Tibial nerve (tissue), 4 donors: ENCODE data around the gene FOXK2. TPM values are rescaled to one million over a fixed set of nuclear protein-coding genes. Genes with fewer than 3 reads are reported as not detected.

ENCODE experiments used
- DNase-seq, 2 donors: peaks; one replicate each; pipeline ENCODE4 v3.0.0-alpha.2; 2019; ENCODE audit warnings: low spot score in 2 of 2
- H3K27ac ChIP-seq, 4 donors: fragments of 200-600 bp; sonication (generic) in 3 of 4; one replicate each; pipeline ENCODE4 v1.5.1; 2017 to 2019; ENCODE audit warnings: mild to moderate bottlenecking in 1 of 4
- H3K27me3 ChIP-seq, 2 donors: fragments of 200-600 bp; sonication (generic) in 1 of 2; one replicate each; pipeline versions ENCODE4 v1.5.1 to v1.6.0; 2017 to 2019
- H3K36me3 ChIP-seq, 3 donors: fragments of 200-600 bp; sonication (generic); one replicate each; pipeline ENCODE4 v1.5.1; 2018 to 2019
- H3K4me1 ChIP-seq, 4 donors: fragments of 200-600 bp; sonication (generic) in 3 of 4; one replicate each; pipeline ENCODE4 v1.5.1; 2017 to 2019
- H3K4me3 ChIP-seq, 4 donors: fragments of 200-600 bp; sonication (generic) in 3 of 4; one replicate each; pipeline ENCODE4 v1.5.1; 2017 to 2019; ENCODE audit warnings: mild to moderate bottlenecking in 1 of 4, moderate library complexity in 1 of 4
- H3K9me3 ChIP-seq, 4 donors: fragments of 200-600 bp; sonication (generic) in 3 of 4; one replicate each; pipeline ENCODE4 v1.5.1; 2017 to 2019
- EP300 ChIP-seq, 2 donors: sonication (generic); formaldehyde crosslinking; IDR thresholded peaks; one replicate each; pipeline ENCODE4 v1.6.1; 2017; ENCODE audit warnings: antibody characterized with exemption in 2 of 2, mild to moderate bottlenecking in 1 of 2
- POLR2A ChIP-seq, 2 donors: fragments of 450-650 bp; IDR thresholded peaks; one replicate each; pipeline ENCODE4 v1.6.1; 2017; ENCODE audit warnings: antibody characterized with exemption in 2 of 2, mild to moderate bottlenecking in 2 of 2, moderate library complexity in 2 of 2
- WGBS, 2 donors: methylation state at CpG; one replicate each; pipeline ENCODE4 v1.1.5; 2018; 5-methylcytosine and 5-hydroxymethylcytosine counted together
- total RNA-seq, 4 donors: library from RNA; depleted of rRNA; stranded (reverse); fragments of >200 nt; gene quantifications; one replicate each; pipeline ENCODE4 v1.1.0, GENCODE V29; 2016
- TF ChIP-seq, protein P1 (sequence below), 5 experiments: fragments of 200-600 bp in 3 of 5; fragments of 450-650 bp in 2 of 5; sonication (generic) in 3 of 5; IDR thresholded peaks; one replicate each; pipeline ENCODE4 v1.5.1; 2016 to 2019; ENCODE audit warnings: antibody characterized with exemption in 5 of 5, mild to moderate bottlenecking in 3 of 5, moderate library complexity in 2 of 5

The FOXK2 gene
- total RNA-seq, 4 donors from 2014 or later, result 29.6 to 65.4 (median 33.3) TPM

DNA sequence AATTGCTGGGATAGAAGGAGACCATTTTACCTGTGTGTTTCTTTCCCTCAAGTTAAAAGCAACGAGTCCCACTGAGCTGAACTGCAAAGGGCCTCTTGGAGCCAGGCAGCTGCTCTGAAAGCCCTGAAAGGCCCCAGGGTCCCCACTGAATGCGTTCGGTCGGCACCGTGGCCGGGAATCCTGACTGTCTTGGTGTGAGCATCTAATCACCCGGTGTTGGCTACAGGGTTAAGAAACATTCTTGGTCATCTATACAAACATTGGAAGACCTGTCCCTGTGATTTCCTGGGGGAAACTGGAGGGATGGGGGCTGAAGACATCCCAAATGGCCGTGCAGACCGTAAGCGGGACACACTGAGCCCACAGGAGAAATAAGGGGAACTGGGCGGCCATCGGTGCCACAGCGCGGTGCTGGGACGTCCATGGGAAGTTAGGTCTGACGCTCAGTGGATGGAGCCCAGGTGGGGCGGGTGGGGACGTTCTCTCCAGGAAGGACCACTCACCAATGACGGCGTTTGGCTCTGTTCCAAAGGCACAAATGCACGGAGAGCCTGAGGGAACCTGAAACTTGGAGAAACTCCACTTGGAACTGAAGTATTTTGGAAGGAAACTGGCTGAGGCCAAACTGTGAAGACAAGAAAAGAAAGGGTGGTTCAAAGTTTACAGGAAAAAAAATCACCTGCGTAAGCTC, 96.6 kb downstream of the FOXK2 start:
- Histone ChIP-seq H3K27me3 (no peaks in the 10 kb centered on the region), H3K9me3 (no peaks in the 10 kb centered on the region), H3K36me3 (peaks cover 0 to 98% (median 18%) of the 10 kb centered on the region in 3 donors), H3K4me3 (no peak overlapping the region), H3K4me1 (no peaks in the 10 kb centered on the region), H3K27ac (no peak overlapping the region)
- no peak for TF ChIP-seq POLR2A (IDR thresholded peaks at IDR 0.05)
- TF ChIP-seq EP300 (IDR thresholded peaks at IDR 0.05), result no peak
- TF ChIP-seq, protein P1, sequence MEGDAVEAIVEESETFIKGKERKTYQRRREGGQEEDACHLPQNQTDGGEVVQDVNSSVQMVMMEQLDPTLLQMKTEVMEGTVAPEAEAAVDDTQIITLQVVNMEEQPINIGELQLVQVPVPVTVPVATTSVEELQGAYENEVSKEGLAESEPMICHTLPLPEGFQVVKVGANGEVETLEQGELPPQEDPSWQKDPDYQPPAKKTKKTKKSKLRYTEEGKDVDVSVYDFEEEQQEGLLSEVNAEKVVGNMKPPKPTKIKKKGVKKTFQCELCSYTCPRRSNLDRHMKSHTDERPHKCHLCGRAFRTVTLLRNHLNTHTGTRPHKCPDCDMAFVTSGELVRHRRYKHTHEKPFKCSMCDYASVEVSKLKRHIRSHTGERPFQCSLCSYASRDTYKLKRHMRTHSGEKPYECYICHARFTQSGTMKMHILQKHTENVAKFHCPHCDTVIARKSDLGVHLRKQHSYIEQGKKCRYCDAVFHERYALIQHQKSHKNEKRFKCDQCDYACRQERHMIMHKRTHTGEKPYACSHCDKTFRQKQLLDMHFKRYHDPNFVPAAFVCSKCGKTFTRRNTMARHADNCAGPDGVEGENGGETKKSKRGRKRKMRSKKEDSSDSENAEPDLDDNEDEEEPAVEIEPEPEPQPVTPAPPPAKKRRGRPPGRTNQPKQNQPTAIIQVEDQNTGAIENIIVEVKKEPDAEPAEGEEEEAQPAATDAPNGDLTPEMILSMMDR (IDR thresholded peaks at IDR 0.05), result no peak
- WGBS, 2 donors, result 86 to 88% methylated on average over 21 to 22 of the region's 22 CpGs
- no peak for DNase-seq

DNA sequence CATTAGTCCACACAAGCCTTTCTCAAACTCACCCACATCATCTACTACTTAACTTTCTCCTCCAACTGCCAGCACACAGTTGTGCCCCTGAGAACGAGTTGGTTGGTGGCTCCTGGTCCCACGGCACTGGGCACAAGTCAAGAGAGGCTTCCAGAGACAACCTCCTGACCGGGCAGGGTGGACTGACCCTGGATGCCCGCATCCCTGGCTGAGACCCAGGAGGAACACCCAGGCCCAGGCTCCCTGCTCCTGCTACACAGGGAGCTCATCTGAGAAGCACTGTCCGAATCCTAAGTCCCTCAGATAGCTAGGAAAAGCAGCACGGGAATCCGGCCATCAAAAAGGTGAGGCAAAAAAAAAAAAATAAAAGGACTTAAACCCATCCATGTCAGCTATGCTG, 99.7 kb downstream of the FOXK2 start:
- no peaks in the 10 kb centered on the region for H3K4me1 ChIP-seq
- H3K27ac ChIP-seq, result no peak overlapping the region
- TF ChIP-seq, protein P1 (IDR thresholded peaks at IDR 0.05), result no peak
- no peak for TF ChIP-seq EP300 (IDR thresholded peaks at IDR 0.05)
- no peak for TF ChIP-seq POLR2A (IDR thresholded peaks at IDR 0.05)
- no peak for DNase-seq
- no peaks in the 10 kb centered on the region for H3K27me3 ChIP-seq
- WGBS, 2 donors, result 76 to 83% methylated on average over 6 to 7 of the region's 7 CpGs
- H3K36me3 ChIP-seq, result peaks cover 3 to 99% (median 18%) of the 10 kb centered on the region in 3 donors
- H3K9me3 ChIP-seq, result no peaks in the 10 kb centered on the region
- no peak overlapping the region for H3K4me3 ChIP-seq

DNA sequence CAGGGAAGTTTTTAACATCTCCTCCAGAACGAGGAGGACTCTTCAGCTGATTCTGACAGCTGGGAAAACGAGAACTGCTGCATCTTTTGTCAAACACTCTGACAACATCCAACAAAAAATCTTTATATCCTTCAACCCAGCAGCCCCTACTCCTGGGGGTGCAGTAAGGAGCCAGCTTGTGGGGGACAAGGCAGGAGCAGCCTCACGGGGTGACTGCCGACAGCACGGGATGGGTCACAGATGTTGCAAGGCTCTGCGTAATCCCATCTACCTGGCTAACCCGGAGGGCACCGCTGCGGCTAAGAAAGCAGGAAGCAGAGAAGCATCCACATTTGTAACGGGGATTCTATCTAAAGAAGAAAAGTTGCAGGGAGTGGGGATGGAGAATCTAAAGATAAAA, 100.1 kb downstream of the FOXK2 start:
- Histone ChIP-seq H3K27me3 (no peaks in the 10 kb centered on the region), H3K4me3 (no peak overlapping the region), H3K4me1 (no peaks in the 10 kb centered on the region), H3K36me3 (peaks cover 3 to 99% (median 18%) of the 10 kb centered on the region in 3 donors), H3K27ac (no peak overlapping the region), H3K9me3 (no peaks in the 10 kb centered on the region)
- DNase-seq, result no peak
- no peak for TF ChIP-seq POLR2A (IDR thresholded peaks at IDR 0.05)
- TF ChIP-seq EP300 (IDR thresholded peaks at IDR 0.05), result no peak
- TF ChIP-seq, protein P1 (IDR thresholded peaks at IDR 0.05), result no peak
- 90 to 92% methylated on average over 10 of the region's 10 CpGs for WGBS, 2 donors

DNA sequence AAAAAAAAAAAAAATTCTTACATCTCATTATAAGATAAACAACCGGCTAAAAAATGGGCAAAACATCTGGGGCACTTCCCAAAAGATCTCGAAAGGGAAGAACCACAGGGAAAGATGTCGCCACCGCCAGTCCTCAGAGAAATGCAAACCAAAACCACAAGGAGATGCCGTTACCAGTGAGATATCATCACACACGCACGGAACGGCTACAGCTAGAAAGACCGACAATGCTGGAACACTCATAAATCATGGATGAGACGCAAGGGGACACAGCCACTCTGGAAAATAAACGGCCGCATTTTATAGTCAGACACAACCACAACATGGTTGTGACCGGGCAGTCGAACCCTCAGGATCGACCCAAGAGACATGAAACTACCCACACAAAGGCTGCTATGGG, 104.2 kb downstream of the FOXK2 start:
- 87 to 88% methylated on average over 15 of the region's 15 CpGs for WGBS, 2 donors
- Histone ChIP-seq H3K27me3 (no peaks in the 10 kb centered on the region), H3K4me1 (peaks cover 0 to 5% (median 0%) of the 10 kb centered on the region in 4 donors), H3K4me3 (no peak overlapping the region), H3K27ac (no peak overlapping the region), H3K9me3 (no peaks in the 10 kb centered on the region), H3K36me3 (peaks cover 3 to 99% (median 9%) of the 10 kb centered on the region in 3 donors)
- no peak for TF ChIP-seq EP300 (IDR thresholded peaks at IDR 0.05)
- DNase-seq, result no peak

DNA sequence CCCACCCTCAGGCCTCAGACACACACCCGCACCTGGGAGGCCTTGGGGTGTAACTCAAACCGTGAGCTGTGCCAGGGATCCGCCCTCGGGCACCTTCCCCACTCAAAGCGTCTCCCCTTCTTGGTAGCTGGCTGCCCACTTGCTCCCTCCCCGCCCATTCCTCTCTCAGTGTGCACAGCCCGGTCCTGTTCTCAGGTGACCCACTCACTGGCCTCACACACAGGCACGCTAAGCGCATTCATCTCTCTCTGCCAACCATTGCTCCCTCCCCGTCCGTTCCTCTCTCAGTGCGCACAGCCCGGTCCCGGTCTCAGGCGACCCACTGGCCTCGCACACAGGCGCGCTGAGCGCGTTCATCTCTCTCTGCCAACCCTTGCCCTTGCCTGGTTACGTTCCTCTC, 107.9 kb downstream of the FOXK2 start:
- H3K4me3 ChIP-seq, result no peak overlapping the region
- H3K4me1 ChIP-seq, result peaks cover 0 to 5% (median 0%) of the 10 kb centered on the region in 4 donors
- H3K36me3 ChIP-seq, result peaks cover 0 to 83% (median 8%) of the 10 kb centered on the region in 3 donors
- no peaks in the 10 kb centered on the region for H3K27me3 ChIP-seq
- peak overlapping the region in 2 of 4 donors; percentile 57 to 67 for H3K27ac ChIP-seq
- TF ChIP-seq EP300 (IDR thresholded peaks at IDR 0.05) (no peak), POLR2A (IDR thresholded peaks at IDR 0.05) (no peak)
- TF ChIP-seq, protein P1 (IDR thresholded peaks at IDR 0.05), result no peak
- no peaks in the 10 kb centered on the region for H3K9me3 ChIP-seq
- WGBS, 2 donors, result 90 to 93% methylated on average over 21 of the region's 21 CpGs
- no peak for DNase-seq
